Subcutaneous adipose tissue (tissue), 4 donors: ENCODE results near the gene HSD17B10. TPM values are rescaled to one million over a fixed set of nuclear protein-coding genes. Genes with fewer than 3 reads are reported as not detected.

Experiments used
- CTCF ChIP-seq: fragments of 450-650 bp; IDR thresholded peaks from one replicate; pipeline ENCODE4 v1.5.1; 2016; ENCODE audit warnings: low read depth, mild to moderate bottlenecking, control low read depth, antibody characterized with exemption, moderate library complexity
- small RNA-seq: library from RNA; depleted of rRNA; stranded (forward); fragments of <200 nt; gene quantifications from one replicate; pipeline ENCODE3, GENCODE V24; 2016
- total RNA-seq, 4 donors: library from RNA; depleted of rRNA; stranded (reverse); fragments of >200 nt; gene quantifications; one replicate each; pipeline ENCODE4 v1.1.0, GENCODE V29; 2016

Gene HSD17B10
- total RNA-seq, 4 donors from 2014 or later = 39.4 to 98.9 (median 54.8) TPM

GRCh38 chrX:53403535-53403934, 30.6 kb downstream of the HSD17B10 start:
- TF ChIP-seq CTCF = no peak

- no peak for TF ChIP-seq CTCF
These were observed 36.0 kb downstream of the HSD17B10 start for GRCh38 chrX:53398216-53398615.

GRCh38 chrX:53395605-53396298, 38.4 kb downstream of the HSD17B10 start:
- TF ChIP-seq CTCF = no peak

- TF ChIP-seq CTCF = no peak
These were observed 50.6 kb downstream of the HSD17B10 start for GRCh38 chrX:53383376-53384076.

Small RNA genes within 50 kb of the gene (small RNA-seq; reads per million reads assigned to genes)
- gene MIR6857 (not detected), gene VTRNA3-1P (not detected)

Other genes with a start within 250 kb of the HSD17B10 start
- gene KDM5C, start 209.2 kb downstream of the HSD17B10 start, total RNA-seq = 10 to 100 TPM; 43.7 to 71.6 (median 48.8) TPM
- gene IQSEC2, start 152.8 kb downstream of the HSD17B10 start, total RNA-seq = 10 to 100 TPM; 13.0 to 24.5 (median 19.2) TPM
- gene SMC1A, start 11.7 kb downstream of the HSD17B10 start, total RNA-seq = 10 to 100 TPM; 21.6 to 43.3 (median 33.3) TPM
- gene RIBC1, start 11.5 kb downstream of the HSD17B10 start, total RNA-seq = under 1 TPM in 1 of 4 donors, not detected in 3; 0.51 TPM